Ishikawa (cell line): Measurements from ENCODE around the gene ARL8B.

Source experiments
- CEBPB ChIP-seq: IDR thresholded peaks from 2 replicates; pipeline ENCODE4 v1.6.1; 2012
- CREB1 ChIP-seq: IDR thresholded peaks from 2 replicates; pipeline ENCODE4 v1.6.1; 2012; ENCODE audit warnings: low read depth
- EGR1 ChIP-seq: IDR thresholded peaks from 2 replicates; pipeline ENCODE4 v1.6.1; 2012
- EP300 ChIP-seq: IDR thresholded peaks from 2 replicates; pipeline ENCODE4 v1.6.1; 2012; ENCODE audit warnings: borderline replicate concordance
- FOXM1 ChIP-seq: IDR thresholded peaks from 2 replicates; pipeline ENCODE4 v1.6.1; 2012; ENCODE audit warnings: low read depth, borderline replicate concordance
- NFIC ChIP-seq: IDR thresholded peaks from 2 replicates; pipeline ENCODE4 v1.6.1; 2012
- RAD21 ChIP-seq: IDR thresholded peaks from 2 replicates; pipeline ENCODE4 v1.6.1; 2012; ENCODE audit warnings: low read depth
- TAF1 ChIP-seq: IDR thresholded peaks from 2 replicates; pipeline ENCODE4 v1.6.1; 2012; ENCODE audit warnings: low read depth, mild to moderate bottlenecking
- TCF12 ChIP-seq: IDR thresholded peaks from 2 replicates; pipeline ENCODE4 v1.6.1; 2012; ENCODE audit warnings: low read depth
- TEAD4 ChIP-seq: IDR thresholded peaks from 2 replicates; pipeline ENCODE4 v1.6.1; 2012
- YY1 ChIP-seq: IDR thresholded peaks from 2 replicates; pipeline ENCODE4 v1.6.1; 2012; ENCODE audit warnings: low read depth
- ZBTB7A ChIP-seq: IDR thresholded peaks from 2 replicates; pipeline ENCODE4 v1.6.1; 2012; ENCODE audit warnings: low read depth
- TF ChIP-seq, protein P1 (sequence below): IDR thresholded peaks from 2 replicates; pipeline ENCODE4 v1.6.1; 2012; ENCODE audit warnings: low read depth, mild to moderate bottlenecking
- TF ChIP-seq, protein P2 (sequence below): IDR thresholded peaks from 2 replicates; pipeline ENCODE4 v1.6.1; 2012
- TF ChIP-seq, protein P3 (sequence below): IDR thresholded peaks from 2 replicates; pipeline ENCODE4 v1.6.1; 2012

ARL8B gene

DNA sequence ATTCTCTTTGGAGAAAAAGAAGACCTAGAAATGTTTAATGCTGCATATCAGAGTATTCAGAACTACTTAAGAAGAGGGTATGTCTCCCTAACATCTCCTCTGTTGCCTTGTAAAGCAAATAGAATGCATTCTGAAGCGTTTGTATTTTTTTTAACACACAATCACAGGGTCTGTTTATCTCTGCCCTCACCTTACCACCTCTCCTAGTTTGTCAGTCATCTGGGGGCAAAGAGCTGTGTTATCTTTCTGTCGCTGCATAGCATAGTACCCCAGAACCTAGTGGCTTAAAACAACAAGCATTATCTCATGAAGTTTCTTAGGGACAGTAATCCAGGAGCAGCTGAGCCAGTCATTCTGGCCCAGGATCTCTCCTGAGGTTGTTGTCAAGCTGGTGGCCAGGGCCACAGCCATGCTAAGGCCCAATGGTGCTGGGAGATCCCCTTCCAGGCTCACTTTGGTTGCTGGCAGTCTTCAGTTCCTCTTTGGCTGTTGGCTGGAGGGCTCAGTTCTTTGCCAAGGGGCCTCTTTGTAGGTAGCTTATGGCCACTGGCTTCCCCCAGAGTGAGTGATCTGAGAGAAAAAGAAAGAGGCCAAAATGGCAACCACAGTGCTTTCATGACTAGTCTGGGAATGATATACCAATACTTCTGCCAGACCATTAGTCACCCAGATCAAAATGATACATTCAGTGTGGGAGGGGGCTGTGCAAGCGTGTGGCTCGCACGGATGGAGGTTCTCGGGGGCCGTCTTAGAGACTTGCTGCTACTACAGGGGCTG is 83.3 kb downstream of the ARL8B start:
- TF ChIP-seq TAF1 (no peak), TEAD4 (no peak), FOXM1 (no peak), CEBPB (no peak), TCF12 (no peak), NFIC (no peak), ZBTB7A (no peak), CREB1 (no peak), YY1 (no peak), RAD21 (no peak), EGR1 (no peak), EP300 (no peak)
- TF ChIP-seq, protein P1, sequence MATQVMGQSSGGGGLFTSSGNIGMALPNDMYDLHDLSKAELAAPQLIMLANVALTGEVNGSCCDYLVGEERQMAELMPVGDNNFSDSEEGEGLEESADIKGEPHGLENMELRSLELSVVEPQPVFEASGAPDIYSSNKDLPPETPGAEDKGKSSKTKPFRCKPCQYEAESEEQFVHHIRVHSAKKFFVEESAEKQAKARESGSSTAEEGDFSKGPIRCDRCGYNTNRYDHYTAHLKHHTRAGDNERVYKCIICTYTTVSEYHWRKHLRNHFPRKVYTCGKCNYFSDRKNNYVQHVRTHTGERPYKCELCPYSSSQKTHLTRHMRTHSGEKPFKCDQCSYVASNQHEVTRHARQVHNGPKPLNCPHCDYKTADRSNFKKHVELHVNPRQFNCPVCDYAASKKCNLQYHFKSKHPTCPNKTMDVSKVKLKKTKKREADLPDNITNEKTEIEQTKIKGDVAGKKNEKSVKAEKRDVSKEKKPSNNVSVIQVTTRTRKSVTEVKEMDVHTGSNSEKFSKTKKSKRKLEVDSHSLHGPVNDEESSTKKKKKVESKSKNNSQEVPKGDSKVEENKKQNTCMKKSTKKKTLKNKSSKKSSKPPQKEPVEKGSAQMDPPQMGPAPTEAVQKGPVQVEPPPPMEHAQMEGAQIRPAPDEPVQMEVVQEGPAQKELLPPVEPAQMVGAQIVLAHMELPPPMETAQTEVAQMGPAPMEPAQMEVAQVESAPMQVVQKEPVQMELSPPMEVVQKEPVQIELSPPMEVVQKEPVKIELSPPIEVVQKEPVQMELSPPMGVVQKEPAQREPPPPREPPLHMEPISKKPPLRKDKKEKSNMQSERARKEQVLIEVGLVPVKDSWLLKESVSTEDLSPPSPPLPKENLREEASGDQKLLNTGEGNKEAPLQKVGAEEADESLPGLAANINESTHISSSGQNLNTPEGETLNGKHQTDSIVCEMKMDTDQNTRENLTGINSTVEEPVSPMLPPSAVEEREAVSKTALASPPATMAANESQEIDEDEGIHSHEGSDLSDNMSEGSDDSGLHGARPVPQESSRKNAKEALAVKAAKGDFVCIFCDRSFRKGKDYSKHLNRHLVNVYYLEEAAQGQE = no peak
- TF ChIP-seq, protein P2, sequence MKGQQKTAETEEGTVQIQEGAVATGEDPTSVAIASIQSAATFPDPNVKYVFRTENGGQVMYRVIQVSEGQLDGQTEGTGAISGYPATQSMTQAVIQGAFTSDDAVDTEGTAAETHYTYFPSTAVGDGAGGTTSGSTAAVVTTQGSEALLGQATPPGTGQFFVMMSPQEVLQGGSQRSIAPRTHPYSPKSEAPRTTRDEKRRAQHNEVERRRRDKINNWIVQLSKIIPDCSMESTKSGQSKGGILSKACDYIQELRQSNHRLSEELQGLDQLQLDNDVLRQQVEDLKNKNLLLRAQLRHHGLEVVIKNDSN = no peak
- TF ChIP-seq, protein P3, sequence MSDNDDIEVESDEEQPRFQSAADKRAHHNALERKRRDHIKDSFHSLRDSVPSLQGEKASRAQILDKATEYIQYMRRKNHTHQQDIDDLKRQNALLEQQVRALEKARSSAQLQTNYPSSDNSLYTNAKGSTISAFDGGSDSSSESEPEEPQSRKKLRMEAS = no peak

DNA sequence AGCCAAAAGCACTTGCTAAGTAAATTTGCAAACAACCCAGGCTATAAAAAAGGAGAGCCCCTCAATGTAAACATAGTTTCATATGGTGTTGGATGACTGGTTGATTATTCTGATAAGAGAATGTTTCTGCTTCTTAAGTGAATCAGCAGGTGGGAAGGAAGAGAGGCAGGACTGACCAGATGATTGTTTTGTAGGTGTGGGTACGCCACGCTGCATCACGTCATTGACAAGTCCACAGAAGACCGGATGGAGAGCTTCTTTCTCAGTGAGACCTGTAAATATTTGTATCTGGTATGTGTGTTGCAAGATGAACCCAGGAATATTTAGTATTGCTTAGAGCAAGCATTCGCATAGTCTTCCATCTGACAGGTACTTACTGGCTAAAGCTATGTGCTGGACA is 88.8 kb downstream of the ARL8B start:
- TF ChIP-seq, protein P3 = no peak
- TF ChIP-seq EP300 (no peak), RAD21 (no peak), ZBTB7A (no peak), CREB1 (no peak), FOXM1 (no peak), YY1 (no peak), CEBPB (no peak), EGR1 (no peak), NFIC (no peak), TEAD4 (no peak)
- TF ChIP-seq, protein P1 = no peak

DNA sequence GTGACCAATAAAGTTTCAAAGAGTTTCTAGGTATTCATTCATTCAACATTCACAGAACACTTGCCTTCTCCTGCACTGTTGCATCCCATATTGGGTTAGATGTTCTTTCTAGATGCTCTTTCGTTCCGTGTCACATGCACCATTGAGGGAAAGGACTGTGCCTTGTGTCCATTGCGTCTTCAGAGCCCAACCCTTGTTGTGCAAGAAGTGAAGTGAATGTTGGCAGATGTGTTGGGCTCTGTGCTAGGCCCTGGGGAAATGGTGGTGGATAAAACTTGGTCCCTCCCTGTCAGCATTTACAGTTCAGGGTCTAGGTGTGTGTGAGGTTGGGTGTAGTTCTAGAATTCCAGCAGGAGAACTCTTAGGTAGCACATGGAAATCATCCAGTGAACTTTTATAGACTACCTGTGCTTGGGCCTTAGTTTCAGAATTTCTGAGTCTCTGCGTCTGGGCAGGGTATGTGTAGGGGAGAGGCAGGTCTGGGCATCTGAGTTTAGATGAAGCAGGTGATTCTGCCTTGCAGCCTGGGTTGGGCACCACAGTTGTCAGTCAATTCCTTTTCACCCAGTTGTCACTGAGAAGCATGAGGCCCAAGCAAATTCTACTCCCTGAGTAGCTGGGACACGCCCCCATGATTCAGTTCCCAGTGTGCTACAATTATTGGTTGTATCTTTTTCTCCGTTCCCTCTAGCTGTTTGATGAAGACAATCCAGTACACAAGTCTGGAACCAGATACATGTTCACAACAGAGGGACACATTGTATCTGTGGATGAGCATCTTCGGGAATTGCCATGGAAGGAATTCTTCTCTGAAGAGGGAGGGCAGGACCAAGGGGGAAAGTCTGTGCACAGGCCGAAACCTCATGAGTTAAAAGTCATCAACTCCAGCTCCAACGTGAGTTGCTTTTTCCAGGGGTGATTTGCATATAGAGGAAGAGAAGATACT is 90.8 kb downstream of the ARL8B start:
- TF ChIP-seq, protein P3 = no peak
- TF ChIP-seq, protein P1 = no peak
- no peak for TF ChIP-seq TEAD4

DNA sequence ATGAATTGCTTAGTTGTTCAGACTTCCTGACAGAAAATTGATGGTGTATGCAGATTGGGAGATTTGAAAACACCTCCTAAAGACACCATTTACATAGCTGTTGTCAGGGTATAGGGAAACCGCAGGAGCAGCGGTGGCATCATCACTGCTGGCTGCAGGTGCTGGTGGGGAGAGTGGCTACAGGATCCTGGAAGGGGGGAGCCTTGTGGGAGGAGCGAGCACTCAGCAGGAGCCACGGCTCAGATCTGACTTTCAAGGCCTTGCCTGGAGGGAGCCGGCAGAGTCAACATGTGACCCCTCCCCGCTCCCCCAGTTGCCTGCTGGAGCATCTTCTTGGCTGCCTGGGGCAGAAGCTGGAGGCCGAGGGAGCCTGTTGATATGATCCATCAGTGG is 91.5 kb downstream of the ARL8B start:
- TF ChIP-seq, protein P2 = no peak
- TF ChIP-seq TCF12 (no peak), TEAD4 (no peak), EGR1 (no peak), CEBPB (no peak), YY1 (no peak), NFIC (no peak), TAF1 (no peak), EP300 (no peak)
- TF ChIP-seq, protein P3 = no peak
- TF ChIP-seq, protein P1 = no peak
